Measurements from ENCODE around the gene GPX6. TPM values are rescaled to one million over a fixed set of nuclear protein-coding genes. Genes with fewer than 3 reads are reported as not detected.
"Not testable (repeated sequence)": the region's sequence is repeated elsewhere in the genome, so short reads cannot be mapped to it uniquely, and the experiment has no call there.

GPX6 gene
- total RNA-seq, 1 donor from 2014 or later = not detected

DNA sequence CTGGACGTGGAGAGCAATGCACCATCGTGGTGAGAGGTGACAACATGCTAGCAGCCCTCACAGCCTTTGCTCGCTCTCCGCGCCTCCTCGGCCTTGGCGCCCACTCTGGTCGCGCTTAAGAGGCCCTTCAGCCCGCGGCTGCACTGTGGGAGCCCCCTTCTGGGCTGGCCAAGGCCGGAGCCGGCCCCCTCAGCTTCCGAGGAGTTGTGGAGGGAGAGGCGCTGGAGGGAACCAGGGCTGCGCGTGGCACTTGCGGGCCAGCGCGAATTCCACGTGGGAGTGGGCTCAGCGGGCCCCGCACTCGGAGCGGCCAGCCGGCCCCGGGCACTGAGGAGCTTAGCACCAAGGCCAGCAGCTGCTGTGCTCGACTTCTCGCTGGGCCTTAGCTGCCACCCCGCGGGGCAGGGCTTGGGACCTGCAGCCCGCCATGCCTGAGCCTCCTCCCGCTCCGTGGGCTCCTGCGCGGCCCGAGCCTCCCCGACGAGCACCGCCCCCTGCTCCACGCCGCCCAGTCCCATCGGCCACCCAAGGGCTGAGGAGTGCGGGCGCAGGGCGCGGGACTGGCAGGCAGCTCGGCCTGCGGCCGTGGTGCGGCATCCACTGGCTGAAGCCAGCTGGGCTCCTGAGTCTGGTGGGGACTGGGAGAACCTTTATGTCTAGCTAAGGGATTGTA is 3.8 kb downstream of the GPX6 start:
- H3K27ac Mint-ChIP-seq (ENCODE audit: unreplicated experiment) = no peak overlapping the region
- TF ChIP-seq, protein P1, sequence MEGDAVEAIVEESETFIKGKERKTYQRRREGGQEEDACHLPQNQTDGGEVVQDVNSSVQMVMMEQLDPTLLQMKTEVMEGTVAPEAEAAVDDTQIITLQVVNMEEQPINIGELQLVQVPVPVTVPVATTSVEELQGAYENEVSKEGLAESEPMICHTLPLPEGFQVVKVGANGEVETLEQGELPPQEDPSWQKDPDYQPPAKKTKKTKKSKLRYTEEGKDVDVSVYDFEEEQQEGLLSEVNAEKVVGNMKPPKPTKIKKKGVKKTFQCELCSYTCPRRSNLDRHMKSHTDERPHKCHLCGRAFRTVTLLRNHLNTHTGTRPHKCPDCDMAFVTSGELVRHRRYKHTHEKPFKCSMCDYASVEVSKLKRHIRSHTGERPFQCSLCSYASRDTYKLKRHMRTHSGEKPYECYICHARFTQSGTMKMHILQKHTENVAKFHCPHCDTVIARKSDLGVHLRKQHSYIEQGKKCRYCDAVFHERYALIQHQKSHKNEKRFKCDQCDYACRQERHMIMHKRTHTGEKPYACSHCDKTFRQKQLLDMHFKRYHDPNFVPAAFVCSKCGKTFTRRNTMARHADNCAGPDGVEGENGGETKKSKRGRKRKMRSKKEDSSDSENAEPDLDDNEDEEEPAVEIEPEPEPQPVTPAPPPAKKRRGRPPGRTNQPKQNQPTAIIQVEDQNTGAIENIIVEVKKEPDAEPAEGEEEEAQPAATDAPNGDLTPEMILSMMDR (IDR thresholded peaks at IDR 0.05) = no peak

DNA sequence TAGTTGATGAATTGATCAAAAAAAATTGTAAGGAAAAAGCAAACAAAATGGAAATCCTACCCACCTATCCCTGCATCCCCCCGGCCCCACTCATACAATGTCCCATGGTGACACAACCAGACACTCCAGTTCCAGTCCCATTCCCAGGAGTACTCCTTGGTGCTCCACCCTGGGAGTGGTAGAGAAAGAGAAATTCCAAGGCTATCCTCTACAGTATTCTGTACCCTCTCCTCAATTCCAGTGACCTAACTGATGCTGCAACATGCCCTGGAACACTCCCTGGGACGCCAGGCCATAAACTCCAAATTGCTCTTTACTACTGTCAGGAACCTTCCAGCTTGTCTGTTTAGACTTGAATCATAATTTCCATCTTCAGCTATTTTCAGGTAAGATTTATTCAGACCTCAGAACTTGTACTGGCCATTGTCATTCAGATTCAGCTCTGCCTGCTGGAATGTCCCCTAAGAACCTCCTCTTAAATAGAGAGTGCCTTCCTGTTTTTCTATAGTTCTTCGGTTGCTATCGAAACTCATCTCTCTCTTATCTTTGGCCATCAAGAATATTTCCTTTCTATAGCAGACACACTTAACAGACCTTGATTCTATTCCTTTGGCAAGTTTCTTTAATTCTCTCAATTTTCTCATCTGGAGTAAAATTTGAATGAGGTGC is 8.7 kb downstream of the GPX6 start:
- H3K4me1 Mint-ChIP-seq (ENCODE audit: unreplicated experiment) = no peaks in the 10 kb centered on the region

More for the DNA sequence above, 3.8 kb downstream of the GPX6 start:
- no peak overlapping the region for H3K4me3 Mint-ChIP-seq (ENCODE audit: unreplicated experiment)
- DNase-seq (ENCODE audit: extremely low spot score, unreplicated experiment) = no peak
- H3K36me3 Mint-ChIP-seq (ENCODE audit: unreplicated experiment) = no peaks in the 10 kb centered on the region
- H3K27me3 Mint-ChIP-seq (ENCODE audit: unreplicated experiment) = peaks cover 2% of the 10 kb centered on the region
- peaks cover 3% of the 10 kb centered on the region for H3K9me3 Mint-ChIP-seq (ENCODE audit: unreplicated experiment)
- H3K4me1 Mint-ChIP-seq (ENCODE audit: unreplicated experiment) = no peaks in the 10 kb centered on the region

DNA sequence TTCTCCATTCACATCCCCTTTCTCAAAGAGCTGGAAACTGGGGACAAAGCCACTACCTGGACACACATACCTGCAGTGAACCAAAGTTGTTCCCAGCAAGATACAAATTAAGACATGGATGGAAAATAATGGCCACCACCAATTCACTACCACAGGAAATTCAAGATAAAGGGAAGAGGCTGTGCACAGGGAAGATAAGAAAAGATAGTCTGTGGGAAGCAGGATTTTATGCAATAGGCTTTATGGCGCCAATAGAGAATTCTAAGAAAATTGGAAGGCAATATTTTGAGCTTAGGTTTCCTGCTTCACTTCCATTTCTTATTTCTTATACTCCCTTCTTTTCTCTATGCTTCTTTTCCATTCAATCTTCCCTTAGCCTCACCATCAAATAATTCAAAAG is 9.9 kb downstream of the GPX6 start:
- H3K36me3 Mint-ChIP-seq (ENCODE audit: unreplicated experiment) = no peaks in the 10 kb centered on the region
- no peak for DNase-seq (ENCODE audit: extremely low spot score, unreplicated experiment)
- TF ChIP-seq, protein P1 (IDR thresholded peaks at IDR 0.05) = no peak
- H3K9me3 Mint-ChIP-seq (ENCODE audit: unreplicated experiment) = peaks cover 3% of the 10 kb centered on the region
- peaks cover 4% of the 10 kb centered on the region for H3K27me3 Mint-ChIP-seq (ENCODE audit: unreplicated experiment)
- no peak overlapping the region for H3K4me3 Mint-ChIP-seq (ENCODE audit: unreplicated experiment)
- no peaks in the 10 kb centered on the region for H3K4me1 Mint-ChIP-seq (ENCODE audit: unreplicated experiment)
- H3K27ac Mint-ChIP-seq (ENCODE audit: unreplicated experiment) = no peak overlapping the region

More for the DNA sequence above, 8.7 kb downstream of the GPX6 start:
- peaks cover 3% of the 10 kb centered on the region for H3K9me3 Mint-ChIP-seq (ENCODE audit: unreplicated experiment)
- no peak overlapping the region for H3K27ac Mint-ChIP-seq (ENCODE audit: unreplicated experiment)
- H3K27me3 Mint-ChIP-seq (ENCODE audit: unreplicated experiment) = peaks cover 4% of the 10 kb centered on the region
- no peaks in the 10 kb centered on the region for H3K36me3 Mint-ChIP-seq (ENCODE audit: unreplicated experiment)
- DNase-seq (ENCODE audit: extremely low spot score, unreplicated experiment) = no peak
- TF ChIP-seq, protein P1 (IDR thresholded peaks at IDR 0.05) = no peak
- no peak overlapping the region for H3K4me3 Mint-ChIP-seq (ENCODE audit: unreplicated experiment)

DNA sequence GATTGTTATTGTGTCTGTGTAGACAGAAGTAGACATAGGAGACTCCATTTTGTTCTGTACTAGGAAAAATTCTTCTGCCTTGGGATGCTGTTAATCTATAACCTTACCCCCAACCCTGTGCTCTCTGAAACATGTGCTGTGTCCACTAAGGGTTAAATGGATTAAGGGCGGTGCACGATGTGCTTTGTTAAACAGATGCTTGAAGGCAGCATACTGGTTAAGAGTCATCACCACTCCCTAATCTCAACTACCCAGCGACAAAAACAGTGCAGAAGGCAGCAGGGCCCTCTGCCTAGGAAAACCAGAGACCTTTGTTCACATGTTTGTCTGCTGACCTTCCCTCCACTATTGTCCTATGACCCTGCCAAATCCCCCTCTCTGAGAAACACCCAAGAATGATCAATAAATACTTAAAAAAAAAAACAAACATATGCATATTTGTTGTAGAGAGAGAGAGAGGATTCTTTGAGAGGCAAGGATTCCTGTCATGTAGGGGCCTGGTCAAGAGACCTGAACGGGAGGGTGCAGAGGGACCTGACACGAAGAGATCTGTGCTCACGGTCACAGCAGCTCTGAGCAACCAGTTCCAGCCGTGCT is 12.8 kb downstream of the GPX6 start:
- H3K4me3 Mint-ChIP-seq (ENCODE audit: unreplicated experiment); H3K4me1 Mint-ChIP-seq (ENCODE audit: unreplicated experiment); DNase-seq (ENCODE audit: extremely low spot score, unreplicated experiment); H3K36me3 Mint-ChIP-seq (ENCODE audit: unreplicated experiment); H3K27ac Mint-ChIP-seq (ENCODE audit: unreplicated experiment); H3K27me3 Mint-ChIP-seq (ENCODE audit: unreplicated experiment); H3K9me3 Mint-ChIP-seq (ENCODE audit: unreplicated experiment): not testable (repeated sequence)

DNA sequence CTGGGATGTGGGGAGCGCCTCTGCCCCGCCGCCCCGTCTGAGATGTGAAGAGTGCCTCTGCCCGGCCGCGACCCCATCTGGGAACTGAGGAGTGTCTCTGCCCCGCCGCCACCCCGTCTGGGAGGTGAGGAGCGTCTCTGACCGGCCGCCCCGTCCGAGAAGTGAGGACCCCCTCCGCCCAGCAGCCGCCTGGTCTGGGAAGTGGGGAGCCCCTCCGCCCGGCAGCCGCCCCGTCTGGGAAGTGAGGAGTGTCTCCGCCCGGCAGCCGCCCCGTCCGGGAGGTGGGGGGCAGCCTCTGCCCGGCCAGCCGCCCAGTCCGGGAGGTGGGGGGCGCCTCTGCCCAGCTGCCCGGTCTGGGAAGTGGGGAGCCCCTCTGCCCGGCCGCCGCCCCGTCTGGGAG is 13.5 kb downstream of the GPX6 start:
- not testable (repeated sequence) for H3K4me3 Mint-ChIP-seq (ENCODE audit: unreplicated experiment); H3K4me1 Mint-ChIP-seq (ENCODE audit: unreplicated experiment); DNase-seq (ENCODE audit: extremely low spot score, unreplicated experiment); H3K27ac Mint-ChIP-seq (ENCODE audit: unreplicated experiment); H3K9me3 Mint-ChIP-seq (ENCODE audit: unreplicated experiment); H3K27me3 Mint-ChIP-seq (ENCODE audit: unreplicated experiment); H3K36me3 Mint-ChIP-seq (ENCODE audit: unreplicated experiment)

DNA sequence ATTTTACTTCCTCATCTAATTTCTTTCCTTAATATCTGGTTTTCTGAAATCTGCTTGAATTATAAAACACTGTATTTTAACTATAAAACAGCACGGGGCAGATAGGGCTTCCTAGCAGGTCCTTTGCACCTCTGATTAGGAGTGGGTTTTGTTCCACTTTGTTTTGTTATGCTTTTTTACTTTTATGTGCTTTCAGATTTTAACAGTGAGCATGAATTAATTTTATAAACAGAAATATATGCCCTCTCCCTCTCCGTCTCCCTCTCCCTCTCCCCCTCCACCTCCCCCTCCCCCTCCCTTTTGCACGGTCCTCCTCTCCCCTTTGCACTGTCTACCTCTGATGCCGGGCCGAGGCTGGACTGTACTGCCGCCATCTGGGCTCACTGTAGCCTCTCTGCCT is 14.3 kb downstream of the GPX6 start:
- no peak overlapping the region for H3K4me3 Mint-ChIP-seq (ENCODE audit: unreplicated experiment)
- H3K27me3 Mint-ChIP-seq (ENCODE audit: unreplicated experiment) = peaks cover 1% of the 10 kb centered on the region
- H3K9me3 Mint-ChIP-seq (ENCODE audit: unreplicated experiment) = no peaks in the 10 kb centered on the region
- no peaks in the 10 kb centered on the region for H3K4me1 Mint-ChIP-seq (ENCODE audit: unreplicated experiment)
- no peak for DNase-seq (ENCODE audit: extremely low spot score, unreplicated experiment)
- H3K36me3 Mint-ChIP-seq (ENCODE audit: unreplicated experiment) = no peaks in the 10 kb centered on the region
- TF ChIP-seq, protein P1 (IDR thresholded peaks at IDR 0.05) = no peak
- no peak overlapping the region for H3K27ac Mint-ChIP-seq (ENCODE audit: unreplicated experiment)
